ENCODE data around the gene BCAS4.

BCAS4 gene

GRCh38 chr20:50857348-50857747, 62.5 kb downstream of the BCAS4 start:
- no peak for DNase-seq

DNA sequence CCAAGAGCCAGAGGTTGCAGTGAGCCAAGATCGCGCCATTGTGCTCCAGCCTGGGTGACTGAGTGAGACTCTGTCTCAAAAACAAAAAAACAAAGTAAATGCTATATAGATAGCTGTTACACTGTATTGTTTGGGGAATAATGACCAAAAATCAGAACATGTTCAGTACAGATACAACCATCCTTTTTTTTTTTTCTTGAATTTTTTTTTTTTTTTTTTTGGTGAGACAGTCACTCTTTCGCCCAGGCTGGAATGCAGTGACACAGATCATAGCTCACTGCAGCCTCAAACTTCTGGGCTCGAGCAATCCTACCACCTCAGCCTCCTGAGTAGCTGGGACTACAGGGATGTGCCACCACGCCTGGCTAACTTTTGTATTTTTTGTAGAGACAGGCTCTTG, 63.7 kb downstream of the BCAS4 start:
- no peak for DNase-seq

- DNase-seq = no peak
Observed at GRCh38 chr20:50859161-50859560, 64.3 kb downstream of the BCAS4 start.

DNA sequence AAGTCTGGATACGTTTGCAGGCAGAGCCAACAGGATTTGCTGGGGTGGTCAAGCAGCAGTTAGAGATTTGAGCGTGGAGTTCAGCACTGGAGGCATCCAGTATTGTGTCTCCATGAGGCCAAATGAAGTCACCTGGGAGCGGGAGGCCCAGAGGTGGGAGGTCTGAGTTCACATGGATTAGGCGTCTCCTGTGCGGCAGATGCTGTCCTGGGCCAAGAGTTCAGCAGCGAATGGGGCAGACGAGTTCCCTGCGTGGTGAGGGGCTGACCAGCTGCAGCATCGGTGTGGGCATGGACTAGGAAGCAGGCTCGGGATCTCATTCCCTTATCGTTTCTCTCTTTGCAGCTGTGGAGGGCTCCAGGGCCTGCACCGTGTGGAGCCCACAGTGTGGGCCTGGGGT, 66.2 kb downstream of the BCAS4 start:
- no peak for DNase-seq

- DNase-seq = no peak
Observed at GRCh38 chr20:50862546-50862945, 67.7 kb downstream of the BCAS4 start.

GRCh38 chr20:50865114-50865513, 70.3 kb downstream of the BCAS4 start:
- DNase-seq = no peak

DNA sequence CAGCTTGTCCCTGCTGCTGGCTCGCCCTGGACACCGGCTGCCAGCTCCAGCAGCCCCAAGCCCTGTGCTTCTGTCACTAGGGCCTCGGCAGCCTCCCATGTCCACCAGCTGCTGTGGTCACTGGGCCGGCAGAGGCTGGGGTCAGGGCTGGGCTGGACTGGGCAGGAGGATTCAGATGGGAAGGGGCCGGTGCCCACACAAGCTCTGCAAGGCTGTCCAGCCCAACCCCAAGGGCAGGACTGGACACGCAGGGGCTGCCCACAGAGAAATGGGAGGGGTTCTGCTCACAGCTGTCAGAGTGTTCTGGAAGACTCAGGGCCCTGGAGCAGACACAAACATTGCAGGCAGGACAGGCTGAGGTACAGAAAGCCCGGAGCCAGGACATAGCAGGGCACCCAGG, 70.7 kb downstream of the BCAS4 start:
- no peak for DNase-seq

GRCh38 chr20:50866036-50866685, 71.3 kb downstream of the BCAS4 start:
- no peak for DNase-seq

GRCh38 chr20:50866831-50867230, 72.0 kb downstream of the BCAS4 start:
- no peak for DNase-seq

- DNase-seq = no peak
Observed at GRCh38 chr20:50867805-50868204, 72.9 kb downstream of the BCAS4 start.

DNA sequence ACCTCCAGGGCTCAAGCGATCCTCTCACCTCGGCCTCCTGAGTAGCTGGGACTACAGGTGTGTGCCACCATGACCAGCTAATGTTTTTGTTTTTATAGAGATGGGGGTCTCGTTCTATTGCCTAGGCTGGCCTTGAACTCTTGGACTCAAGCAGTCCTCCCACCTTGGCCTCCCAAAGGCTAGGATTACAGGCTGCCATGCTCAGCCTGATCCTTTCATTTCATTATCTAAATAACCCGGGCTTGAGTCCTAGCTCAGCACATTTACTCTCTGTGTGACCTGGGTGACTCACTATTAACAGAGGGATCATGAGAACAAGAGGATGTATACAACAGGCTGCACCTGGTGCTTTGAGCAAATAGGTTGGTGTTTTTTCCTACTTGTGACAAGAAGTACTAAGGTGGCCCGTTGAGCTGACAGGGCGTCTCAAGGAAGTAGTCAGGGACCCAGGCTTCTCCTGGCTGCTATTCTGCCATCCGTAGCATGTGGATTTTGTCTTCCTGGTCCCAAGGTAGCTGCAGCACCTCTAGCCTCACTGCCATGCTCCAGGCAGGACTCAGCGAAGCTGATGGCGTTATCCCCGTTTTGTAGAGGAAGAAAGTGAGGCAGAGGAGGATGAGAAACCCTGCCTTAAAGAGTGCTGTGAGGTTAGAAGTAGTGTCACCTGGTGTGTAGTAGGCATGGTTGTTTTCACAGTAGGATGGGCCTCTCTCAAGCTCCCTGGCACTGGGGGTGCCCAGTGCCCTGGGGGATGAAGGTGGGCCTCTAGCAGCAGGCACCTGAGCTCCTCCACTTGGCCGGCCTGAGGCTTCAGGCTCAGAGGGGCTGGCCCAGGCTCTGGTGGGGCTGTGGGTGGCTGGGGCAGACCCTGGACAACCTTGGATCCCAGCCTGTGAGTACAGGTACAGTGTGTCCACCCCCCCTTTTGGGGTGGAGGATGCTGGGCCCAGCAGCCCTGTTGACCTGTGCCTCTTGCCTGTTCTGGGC, 73.9 kb downstream of the BCAS4 start:
- no peak for DNase-seq

DNA sequence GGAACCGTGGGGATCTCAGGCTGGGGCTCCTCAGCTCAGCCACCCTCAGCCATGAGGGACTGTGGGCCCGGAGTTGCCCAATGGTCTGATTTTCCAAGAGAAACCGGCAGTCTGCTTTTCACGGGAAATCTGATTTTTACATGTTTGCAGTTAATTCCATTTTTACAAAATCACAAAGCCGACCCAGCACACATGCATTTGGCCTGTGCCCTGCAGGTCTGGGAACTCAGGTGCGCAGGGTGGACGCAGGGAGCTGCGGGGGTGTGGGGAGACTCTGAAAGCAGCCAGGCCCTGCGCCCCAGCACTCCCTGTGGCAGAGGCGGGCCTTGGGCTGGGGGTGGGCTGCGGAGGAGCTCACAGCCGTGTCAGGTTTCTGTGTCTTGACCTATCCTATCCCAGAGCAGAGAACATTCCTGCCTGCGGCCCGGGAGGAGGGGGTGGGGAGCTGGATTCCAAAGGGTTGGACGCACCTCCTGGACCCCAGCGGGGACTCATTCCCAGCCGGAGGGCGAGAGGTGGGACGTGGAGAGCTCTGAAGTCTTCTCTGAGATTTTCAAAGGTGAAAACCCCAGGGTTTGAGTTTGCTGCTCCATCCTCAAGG, 75.8 kb downstream of the BCAS4 start:
- no peak for DNase-seq

GRCh38 chr20:50872560-50873425, 77.9 kb downstream of the BCAS4 start:
- DNase-seq = no peak

DNA sequence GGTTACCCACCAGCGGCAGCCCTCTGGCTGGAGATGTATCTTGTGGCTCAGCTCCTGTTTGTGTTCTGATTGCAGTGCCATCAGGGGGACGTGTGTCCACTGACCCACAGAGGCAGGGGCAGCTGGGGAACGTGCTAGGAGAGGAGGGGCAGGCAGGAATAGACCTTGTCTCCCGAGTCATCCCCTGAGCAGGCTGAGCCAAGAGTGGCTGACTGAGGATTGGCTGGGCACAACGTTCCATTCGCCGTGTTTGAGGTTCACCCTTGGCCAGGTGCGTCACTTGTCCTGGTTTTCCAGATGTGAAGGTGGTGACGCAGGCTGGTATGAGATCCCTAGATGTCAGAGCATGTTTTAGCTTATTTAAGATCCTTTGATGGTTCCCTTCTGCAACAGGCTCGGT, 78.7 kb downstream of the BCAS4 start:
- DNase-seq = no peak

DNA sequence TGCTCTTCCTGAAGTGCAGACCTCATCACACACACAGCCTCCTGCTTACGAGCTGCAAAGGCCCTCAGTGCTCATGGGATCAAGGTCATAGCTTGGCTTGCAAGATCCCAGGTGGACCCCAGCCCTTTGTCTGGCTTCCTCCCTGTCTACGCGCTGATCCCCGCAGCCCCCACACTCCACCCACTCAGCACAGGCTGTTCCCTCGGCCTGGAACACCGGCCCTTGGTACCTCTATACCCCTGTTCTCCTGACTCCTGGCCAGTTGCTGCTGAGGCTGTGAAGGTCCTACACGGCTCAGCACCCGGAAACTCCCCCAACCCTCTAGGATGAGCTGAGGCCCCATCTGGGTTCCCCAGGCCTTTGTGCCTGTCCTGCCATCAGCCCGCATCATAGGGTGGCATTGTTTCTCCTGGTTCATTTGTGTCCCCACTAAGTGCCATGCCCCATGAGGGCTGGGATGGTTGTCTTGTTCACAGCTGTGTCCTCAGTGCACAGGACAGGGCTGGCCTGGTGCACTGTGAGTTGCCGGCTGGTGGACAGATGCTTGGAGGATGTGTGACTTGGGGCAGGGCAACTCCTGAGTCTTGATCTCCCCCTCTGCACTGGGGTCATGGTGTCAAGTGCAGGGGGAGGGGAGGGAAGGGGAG, 79.4 kb downstream of the BCAS4 start:
- no peak for DNase-seq

DNA sequence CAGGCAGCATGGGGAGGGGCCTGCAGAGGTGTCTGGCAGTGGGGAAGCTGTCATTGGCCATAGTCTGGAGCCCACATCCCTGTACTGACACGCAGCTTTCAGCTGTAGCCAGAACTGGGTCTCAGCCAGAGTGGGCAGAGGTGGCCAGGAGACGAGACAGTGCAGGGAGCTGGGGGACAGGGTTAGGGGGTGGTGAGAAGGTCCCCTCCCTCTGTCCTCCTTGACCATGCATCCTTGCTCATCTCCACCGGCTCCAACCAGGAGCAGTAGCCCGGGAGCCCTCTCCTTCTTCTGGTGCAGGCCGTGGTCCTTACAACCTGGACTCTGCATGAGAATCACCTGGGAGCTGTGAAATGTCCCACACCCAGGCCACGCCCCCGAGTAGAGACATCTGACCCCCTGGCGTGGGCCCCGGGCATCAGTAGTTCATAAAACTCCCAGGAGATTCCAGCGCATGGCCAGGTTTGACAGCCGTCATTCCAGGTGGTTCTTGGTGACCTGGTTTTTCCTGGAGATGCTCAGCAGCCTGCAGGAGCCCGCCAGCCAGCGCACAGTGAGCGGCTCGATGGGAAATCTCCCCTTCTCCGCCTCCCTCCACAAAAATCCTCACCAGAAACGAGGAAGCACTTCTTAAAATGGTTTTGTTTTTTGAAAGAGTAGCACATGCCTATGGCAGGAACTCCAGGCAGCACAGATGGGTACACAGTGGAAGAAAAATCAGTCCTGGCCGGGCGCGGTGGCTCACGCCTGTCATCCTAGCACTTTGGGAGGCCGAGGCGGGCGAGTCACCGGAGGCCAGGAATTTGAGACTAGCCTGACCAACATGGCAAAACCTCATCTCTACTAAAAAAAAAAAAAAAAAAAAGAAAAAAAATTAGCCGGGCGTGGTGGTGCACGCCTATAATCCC, 80.2 kb downstream of the BCAS4 start:
- no peak for DNase-seq

GRCh38 chr20:50876063-50876685, 81.3 kb downstream of the BCAS4 start:
- DNase-seq = no peak

DNA sequence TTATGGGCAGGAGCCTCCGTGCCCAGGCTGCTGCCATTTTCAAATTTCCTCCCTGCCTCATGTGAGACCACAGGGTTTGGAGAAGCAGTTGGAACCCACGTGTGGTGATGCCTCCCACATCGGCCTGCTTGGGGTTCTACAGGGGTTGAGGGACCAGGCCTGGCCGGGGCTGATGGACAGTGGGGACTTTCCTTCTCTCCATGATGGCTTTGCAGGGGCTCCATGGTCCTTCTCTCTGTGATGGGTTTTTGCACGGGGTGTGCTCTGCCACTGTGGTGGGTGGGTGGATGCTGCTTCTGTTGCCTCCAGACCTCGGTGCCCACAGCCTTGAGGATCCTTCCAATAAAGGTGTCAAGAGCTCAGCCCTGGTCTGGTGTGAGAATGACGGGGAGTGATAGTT, 82.0 kb downstream of the BCAS4 start:
- DNase-seq = no peak

DNA sequence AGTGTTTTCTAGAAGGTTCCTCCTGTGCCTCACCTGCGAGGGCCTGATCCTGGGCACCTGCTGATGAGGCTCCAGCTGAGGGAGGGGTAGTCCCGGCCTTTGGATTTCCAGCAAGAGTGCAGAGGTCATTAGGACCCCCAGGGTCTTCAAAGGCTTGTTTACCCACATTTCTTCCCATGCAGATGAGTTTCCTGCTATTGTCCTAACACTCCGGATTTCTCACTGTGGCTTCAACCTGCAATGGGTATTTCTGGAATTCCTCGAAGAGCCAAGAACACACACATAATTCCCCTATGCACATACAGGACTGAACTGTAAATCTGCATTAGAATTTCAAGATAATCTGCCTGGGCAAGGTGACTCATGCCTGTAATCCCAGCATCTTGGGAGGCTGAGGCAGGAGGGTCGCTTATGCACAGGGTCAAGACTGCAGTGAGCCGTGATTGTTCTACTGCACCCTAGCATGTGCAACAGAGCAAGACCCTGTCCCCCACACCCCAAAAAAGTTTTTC, 82.4 kb downstream of the BCAS4 start:
- no peak for DNase-seq
